Keratinocyte (primary cell): ENCODE results near the gene RNF13. TPM values are rescaled to one million over a fixed set of nuclear protein-coding genes. Genes with fewer than 3 reads are reported as not detected.

Experiments used
- DNase-seq: peaks from one replicate; pipeline ENCODE4 v3.0.0-alpha.2; 2011; ENCODE audit warnings: low read depth, missing footprints, low spot score
- FAIRE-seq: peaks from 2 replicates; lab custom pipeline; 2011; peaks lifted over from hg19 to GRCh38; lab: Jason Lieb, UNC
- H2AFZ ChIP-seq: 2 replicates; pipeline ENCODE4 v1.6.0; 2012; ENCODE audit warnings: low read length, control low read depth, inconsistent platforms; ENCODE audit not compliant: control insufficient read depth
- H3K27ac ChIP-seq: 2 replicates; pipeline ENCODE4 v1.5.1; 2011; ENCODE audit warnings: low read length; ENCODE audit not compliant: control insufficient read depth, insufficient read depth
- H3K27me3 ChIP-seq: 3 replicates; pipeline ENCODE4 v1.6.0; 2011; ENCODE audit warnings: low read length; ENCODE audit not compliant: control insufficient read depth, insufficient read depth; ENCODE audit errors: extremely low read depth
- H3K36me3 ChIP-seq, 2 experiments: 2 replicates in 1 of 2; 3 replicates in 1 of 2; pipeline ENCODE4 v1.5.1; 2011; ENCODE audit warnings: low read length in 2 of 2, mild to moderate bottlenecking in 1 of 2; ENCODE audit not compliant: control insufficient read depth in 2 of 2, insufficient read depth in 2 of 2; ENCODE audit errors: extremely low read depth in 1 of 2
- H3K4me1 ChIP-seq: 3 replicates; pipeline ENCODE4 v1.5.1; 2011; ENCODE audit warnings: low read length; ENCODE audit not compliant: control insufficient read depth, insufficient read depth; ENCODE audit errors: extremely low read depth
- H3K4me2 ChIP-seq: 3 replicates; pipeline ENCODE4 v1.6.0; 2011; ENCODE audit warnings: low read depth, low read length; ENCODE audit not compliant: control insufficient read depth, insufficient read depth; ENCODE audit errors: extremely low read depth
- H3K4me3 ChIP-seq, 3 experiments: fragments of 200-600 bp in 1 of 3; sonication (generic) in 1 of 3; 2 replicates in 2 of 3; 3 replicates in 1 of 3; pipeline ENCODE4 v1.5.1; 2011 to 2016; ENCODE audit warnings: low read length in 3 of 3, mild to moderate bottlenecking in 3 of 3, control low read depth in 2 of 3, inconsistent platforms in 1 of 3, low read depth in 1 of 3, mixed read lengths in 1 of 3, mixed run types in 1 of 3, moderate library complexity in 1 of 3; ENCODE audit not compliant: control insufficient read depth in 2 of 3, insufficient read depth in 2 of 3; ENCODE audit errors: extremely low read depth in 1 of 3
- H3K79me2 ChIP-seq: 2 replicates; pipeline ENCODE4 v1.6.0; 2012; ENCODE audit warnings: low read length; ENCODE audit not compliant: control insufficient read depth, insufficient read depth
- H3K9ac ChIP-seq: 3 replicates; pipeline ENCODE4 v1.6.0; 2011; ENCODE audit warnings: low read length; ENCODE audit not compliant: control insufficient read depth, insufficient read depth; ENCODE audit errors: extremely low read depth
- H3K9me1 ChIP-seq: 3 replicates; pipeline ENCODE4 v1.6.0; 2011; ENCODE audit warnings: low read length; ENCODE audit not compliant: control insufficient read depth, insufficient read depth; ENCODE audit errors: extremely low read depth
- H3K9me3 ChIP-seq: 2 replicates; pipeline ENCODE4 v1.5.1; 2012; ENCODE audit warnings: low read depth, low read length; ENCODE audit not compliant: control insufficient read depth
- H4K20me1 ChIP-seq: 3 replicates; pipeline ENCODE4 v1.6.0; 2011; ENCODE audit warnings: low read length; ENCODE audit not compliant: control insufficient read depth, insufficient read depth; ENCODE audit errors: extremely low read depth
- EZH2 ChIP-seq: IDR thresholded peaks from one replicate; pipeline ENCODE4 v1.6.1; 2012; ENCODE audit warnings: inconsistent platforms, mild to moderate bottlenecking, low read length, moderate library complexity
- dilution Hi-C: fragments of 300-500 bp; cut with MboI; formaldehyde crosslinking; loops from one replicate; pipeline ENCODE4 v1.7.0; 2020; ENCODE audit warnings: low sequenced_read_pairs; ENCODE audit not compliant: extremely low pct_ligation_motif_present
- polyA plus RNA-seq, 5 experiments: library from polyadenylated mRNA; depleted of rRNA in 3 of 5; stranded (reverse) in 3 of 5; stranded (forward) in 1 of 5; unstranded in 1 of 5; fragments of >200 nt; gene quantifications; 1 replicate in 1 of 5; 2 replicates in 3 of 5; 3 replicates in 1 of 5; pipeline versions ENCODE4 v1.2.1 to v1.2.3, GENCODE V29; 2011 to 2012; ENCODE audit warnings: missing spikeins in 2 of 5, low read depth in 1 of 5, low replicate concordance in 1 of 5
- TF ChIP-seq, protein P1 (sequence below), 3 experiments: IDR thresholded peaks in 1 of 3; conservative IDR thresholded peaks in 1 of 3; optimal IDR thresholded peaks in 1 of 3; 2 replicates in 2 of 3; 3 replicates in 1 of 3; pipeline versions ENCODE3 to v1.5.1; 2011; ENCODE audit warnings: low read length in 3 of 3, mild to moderate bottlenecking in 3 of 3, moderate library complexity in 2 of 3, control low read depth in 1 of 3, inconsistent platforms in 1 of 3; ENCODE audit not compliant: insufficient read depth in 2 of 3; ENCODE audit errors: extremely low read depth in 1 of 3

The RNF13 gene
- polyA plus RNA-seq, 1 donor (not counting 4 experiments of a cell fraction or from before 2014, with no cell fraction given), result 57.4 TPM

DNA sequence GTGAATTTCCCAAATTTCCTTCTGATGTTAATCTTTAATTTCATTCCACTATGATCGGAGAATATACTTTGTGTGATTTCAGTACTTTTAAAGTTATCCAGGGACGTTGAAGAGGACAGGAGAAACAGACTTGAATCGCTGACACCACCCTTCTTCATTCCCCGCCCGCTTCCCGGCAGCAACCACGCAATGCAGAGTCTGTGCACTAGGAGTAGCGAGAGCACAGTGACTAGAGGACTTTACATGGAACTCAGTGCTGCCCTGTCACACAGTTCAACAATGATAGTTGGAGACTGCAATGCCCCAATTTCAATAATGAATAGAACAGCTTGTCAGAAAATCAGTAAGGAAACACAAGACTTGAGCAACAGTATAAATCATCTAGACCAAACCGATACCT lies 73.9 kb downstream of the RNF13 start:
- no peak for DNase-seq
- Histone ChIP-seq H3K79me2 (no peaks in the 10 kb centered on the region), H4K20me1 (no peaks in the 10 kb centered on the region), H3K36me3 (peaks cover 0 to 2% of the 10 kb centered on the region in 2 experiments), H3K4me3 (no peak overlapping the region), H3K27ac (no peak overlapping the region), H3K9ac (no peak overlapping the region), H3K9me3 (no peaks in the 10 kb centered on the region), H3K27me3 (no peaks in the 10 kb centered on the region), H3K4me2 (no peak overlapping the region), H2AFZ (no peak overlapping the region), H3K9me1 (no peaks in the 10 kb centered on the region), H3K4me1 (no peaks in the 10 kb centered on the region)
- FAIRE-seq, result no peak
- TF ChIP-seq, protein P1, sequence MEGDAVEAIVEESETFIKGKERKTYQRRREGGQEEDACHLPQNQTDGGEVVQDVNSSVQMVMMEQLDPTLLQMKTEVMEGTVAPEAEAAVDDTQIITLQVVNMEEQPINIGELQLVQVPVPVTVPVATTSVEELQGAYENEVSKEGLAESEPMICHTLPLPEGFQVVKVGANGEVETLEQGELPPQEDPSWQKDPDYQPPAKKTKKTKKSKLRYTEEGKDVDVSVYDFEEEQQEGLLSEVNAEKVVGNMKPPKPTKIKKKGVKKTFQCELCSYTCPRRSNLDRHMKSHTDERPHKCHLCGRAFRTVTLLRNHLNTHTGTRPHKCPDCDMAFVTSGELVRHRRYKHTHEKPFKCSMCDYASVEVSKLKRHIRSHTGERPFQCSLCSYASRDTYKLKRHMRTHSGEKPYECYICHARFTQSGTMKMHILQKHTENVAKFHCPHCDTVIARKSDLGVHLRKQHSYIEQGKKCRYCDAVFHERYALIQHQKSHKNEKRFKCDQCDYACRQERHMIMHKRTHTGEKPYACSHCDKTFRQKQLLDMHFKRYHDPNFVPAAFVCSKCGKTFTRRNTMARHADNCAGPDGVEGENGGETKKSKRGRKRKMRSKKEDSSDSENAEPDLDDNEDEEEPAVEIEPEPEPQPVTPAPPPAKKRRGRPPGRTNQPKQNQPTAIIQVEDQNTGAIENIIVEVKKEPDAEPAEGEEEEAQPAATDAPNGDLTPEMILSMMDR (optimal IDR thresholded peaks at IDR 0.05 in 1 of 3, IDR thresholded peaks at IDR 0.05 in 1 of 3, conservative IDR thresholded peaks at IDR 0.05 in 1 of 3; ENCODE audit: extremely low read depth in 1 of 3, insufficient read depth in 2 of 3, low read length in 3 of 3), result no peak
- dilution Hi-C loops, result no loop called here

DNA sequence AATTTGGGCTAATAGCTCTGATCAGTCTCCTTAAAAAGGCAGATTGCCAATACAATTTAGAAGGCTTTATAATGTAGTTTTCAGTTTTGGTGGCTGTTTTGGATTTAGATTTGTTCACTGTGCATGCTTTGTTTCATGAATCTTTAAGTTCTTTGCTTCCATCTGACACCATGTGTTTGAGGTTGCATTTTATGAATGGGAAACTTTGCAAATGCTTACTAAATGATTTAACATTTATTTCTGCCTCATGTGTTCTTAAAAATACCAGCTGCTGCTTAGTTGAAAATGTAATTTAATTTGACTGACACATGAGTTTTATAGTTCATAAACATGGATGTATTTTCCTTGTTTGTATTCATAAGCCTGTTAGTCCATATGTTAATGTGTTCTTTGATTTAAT lies 78.6 kb downstream of the RNF13 start:
- H3K9ac ChIP-seq, result no peak overlapping the region
- H4K20me1 ChIP-seq, result no peaks in the 10 kb centered on the region
- TF ChIP-seq, protein P1 (optimal IDR thresholded peaks at IDR 0.05 in 1 of 3, IDR thresholded peaks at IDR 0.05 in 1 of 3, conservative IDR thresholded peaks at IDR 0.05 in 1 of 3; ENCODE audit: extremely low read depth in 1 of 3, insufficient read depth in 2 of 3, low read length in 3 of 3), result no peak
- TF ChIP-seq EZH2, result no peak
- H3K27me3 ChIP-seq, result no peaks in the 10 kb centered on the region
- peaks cover 0 to 2% of the 10 kb centered on the region in 2 experiments for H3K36me3 ChIP-seq
- H2AFZ ChIP-seq, result no peak overlapping the region
- H3K9me1 ChIP-seq, result no peaks in the 10 kb centered on the region
- DNase-seq (no peak), FAIRE-seq (no peak)
- dilution Hi-C loops, result no loop called here
- no peaks in the 10 kb centered on the region for H3K9me3 ChIP-seq
- H3K4me2 ChIP-seq, result no peak overlapping the region
- no peaks in the 10 kb centered on the region for H3K79me2 ChIP-seq
- no peak overlapping the region for H3K27ac ChIP-seq
- H3K4me1 ChIP-seq, result no peaks in the 10 kb centered on the region
- no peak overlapping the region for H3K4me3 ChIP-seq
